Natural killer cell (primary cell): ENCODE measurements around the gene IFNLR1. TPM values are rescaled to one million over a fixed set of nuclear protein-coding genes. Genes with fewer than 3 reads are reported as not detected.
A peak's percentile ranks its signal among the peaks of the same experiment; 100 is the strongest.

ENCODE experiments used
- ATAC-seq, 3 donors: fragments of 150-1000 bp in 2 of 3; fragments of 200-7000 bp in 1 of 3; cut with Tn5 transposase; 1 replicate in 1 of 3; 2 replicates in 2 of 3; pipeline ENCODE4 v1.10.0; 2021; ENCODE audit warnings: mild to moderate bottlenecking in 2 of 3, moderate library complexity in 2 of 3
- DNase-seq, 2 donors: peaks; one replicate each; pipeline versions ENCODE4 v3.0.0 to v3.0.0-alpha.2; 2013 to 2021; ENCODE audit warnings: mixed read lengths in 1 of 2
- H3K27ac ChIP-seq: one replicate; pipeline ENCODE4 v1.5.1; 2013; ENCODE audit warnings: mild to moderate bottlenecking, low read length
- H3K27me3 ChIP-seq: one replicate; pipeline ENCODE4 v1.6.1; 2013; ENCODE audit warnings: low read length; ENCODE audit not compliant: control insufficient read depth, insufficient read depth
- H3K36me3 ChIP-seq: one replicate; pipeline ENCODE4 v1.6.1; 2013; ENCODE audit warnings: low read length; ENCODE audit not compliant: control insufficient read depth, insufficient read depth
- H3K4me1 ChIP-seq: one replicate; pipeline ENCODE4 v1.6.1; 2013; ENCODE audit warnings: low read length; ENCODE audit not compliant: control insufficient read depth, insufficient read depth
- H3K4me3 ChIP-seq: one replicate; pipeline ENCODE4 v1.5.1; 2013; ENCODE audit warnings: low read length
- H3K9me3 ChIP-seq: one replicate; pipeline ENCODE4 v1.6.1; 2013; ENCODE audit warnings: low read length; ENCODE audit not compliant: control insufficient read depth, insufficient read depth
- H3K27ac Mint-ChIP-seq, 2 donors: one replicate each; pipeline ENCODE4 v1.8.0; 2022; ENCODE audit warnings: mild to moderate bottlenecking in 2 of 2, mixed read lengths in 2 of 2, moderate library complexity in 1 of 2
- H3K27me3 Mint-ChIP-seq, 2 donors: one replicate each; pipeline ENCODE4 v1.8.0; 2022; ENCODE audit warnings: low read depth in 2 of 2, mixed read lengths in 2 of 2
- H3K36me3 Mint-ChIP-seq: one replicate; pipeline ENCODE4 v1.8.0; 2022; ENCODE audit warnings: mixed read lengths
- H3K4me1 Mint-ChIP-seq, 2 donors: one replicate each; pipeline ENCODE4 v1.8.0; 2022; ENCODE audit warnings: mixed read lengths in 2 of 2
- H3K4me3 Mint-ChIP-seq: one replicate; pipeline ENCODE4 v1.8.0; 2022; ENCODE audit warnings: mild to moderate bottlenecking, moderate library complexity, mixed read lengths
- H3K9me3 Mint-ChIP-seq, 2 donors: one replicate each; pipeline ENCODE4 v1.8.0; 2022; ENCODE audit warnings: mixed read lengths in 2 of 2
- CTCF ChIP-seq: fragments of 200-600 bp; IDR thresholded peaks from one replicate; pipeline ENCODE4 v1.8.0; 2022; ENCODE audit warnings: antibody characterized with exemption
- WGBS: methylation state at CpG from one replicate; pipeline ENCODE4 v1.1.7; 2013; ENCODE audit warnings: missing lambda C conversion rate; ENCODE audit not compliant: insufficient coverage; 5-methylcytosine and 5-hydroxymethylcytosine counted together
- intact Hi-C: fragments of 100-400 bp; cut with micrococcal nuclease; formaldehyde crosslinking; loops from one replicate; pipeline ENCODE4 v1.14.2; 2022
- total RNA-seq, 4 donors: library from RNA; stranded (reverse); fragments of 120-200 nt in 1 of 4; gene quantifications; one replicate each; pipeline versions ENCODE4 v1.2.3 to v1.2.4, GENCODE V29; 2013 to 2022

IFNLR1 gene
- total RNA-seq, 3 donors from 2014 or later (not counting 1 experiment from before 2014, with no cell fraction given): 0.07 to 2.5 (median 0.19) TPM

- no peak overlapping the region for H3K4me3 ChIP-seq
- intact Hi-C loops: loop anchor here (5.0 kb wide), 1 partner anchor 641 kb away; no protein-coding TSS in a partner anchor
- no peak overlapping the region for H3K27ac Mint-ChIP-seq
- WGBS: 85% methylated on average over 22 of the region's 22 CpGs
- H3K36me3 Mint-ChIP-seq: no peaks in the 10 kb centered on the region
- peaks cover 0 to 5% of the 10 kb centered on the region in 2 donors for H3K4me1 Mint-ChIP-seq
- H3K27me3 ChIP-seq: no peaks in the 10 kb centered on the region
- H3K36me3 ChIP-seq: no peaks in the 10 kb centered on the region
- no peaks in the 10 kb centered on the region for H3K9me3 ChIP-seq
- H3K27me3 Mint-ChIP-seq: peaks cover 16 to 17% of the 10 kb centered on the region in 2 donors
- H3K4me3 Mint-ChIP-seq: no peak overlapping the region
- no peak for ATAC-seq
- peaks cover 22% of the 10 kb centered on the region for H3K4me1 ChIP-seq
- H3K9me3 Mint-ChIP-seq: no peaks in the 10 kb centered on the region
- no peak for TF ChIP-seq CTCF
- no peak overlapping the region for H3K27ac ChIP-seq
- no peak for DNase-seq
Observed at GRCh38 chr1:24195874-24196273, 8.8 kb upstream of the IFNLR1 start.

GRCh38 chr1:24195136-24195535 lies 8.0 kb upstream of the IFNLR1 start:
- ATAC-seq: no peak
- intact Hi-C loops: loop anchor here (5.0 kb wide), 1 partner anchor 642 kb away; no protein-coding TSS in a partner anchor
- no peaks in the 10 kb centered on the region for H3K36me3 ChIP-seq

GRCh38 chr1:24193046-24193445 lies 6.0 kb upstream of the IFNLR1 start:
- Mint-ChIP-seq H3K36me3 (no peaks in the 10 kb centered on the region), H3K27ac (no peak overlapping the region), H3K9me3 (no peaks in the 10 kb centered on the region), H3K4me1 (peaks cover 6 to 12% of the 10 kb centered on the region in 2 donors), H3K4me3 (no peak overlapping the region), H3K27me3 (peaks cover 29% of the 10 kb centered on the region in 2 donors)
- Histone ChIP-seq H3K9me3 (no peaks in the 10 kb centered on the region), H3K27ac (no peak overlapping the region), H3K36me3 (no peaks in the 10 kb centered on the region), H3K4me3 (no peak overlapping the region), H3K4me1 (peaks cover 36% of the 10 kb centered on the region), H3K27me3 (no peaks in the 10 kb centered on the region)
- WGBS: 77% methylated on average over 4 of the region's 4 CpGs
- ATAC-seq: no peak
- intact Hi-C loops: no loop called here
- no peak for DNase-seq
- TF ChIP-seq CTCF: no peak

More at GRCh38 chr1:24195136-24195535, 8.0 kb upstream of the IFNLR1 start:
- Histone ChIP-seq H3K27me3 (no peaks in the 10 kb centered on the region), H3K4me1 (peaks cover 29% of the 10 kb centered on the region), H3K27ac (no peak overlapping the region), H3K9me3 (no peaks in the 10 kb centered on the region), H3K4me3 (no peak overlapping the region)
- Mint-ChIP-seq H3K4me1 (peaks cover 3 to 5% of the 10 kb centered on the region in 2 donors), H3K36me3 (no peaks in the 10 kb centered on the region), H3K27me3 (peaks cover 17 to 19% of the 10 kb centered on the region in 2 donors), H3K4me3 (no peak overlapping the region), H3K27ac (no peak overlapping the region), H3K9me3 (no peaks in the 10 kb centered on the region)
- no peak for TF ChIP-seq CTCF
- no peak for DNase-seq
- 40% methylated on average over 1 of the region's 2 CpGs for WGBS

- peaks cover 6 to 12% of the 10 kb centered on the region in 2 donors for H3K4me1 Mint-ChIP-seq
- TF ChIP-seq CTCF: no peak
- intact Hi-C loops: no loop called here
- H3K36me3 Mint-ChIP-seq: no peaks in the 10 kb centered on the region
- ATAC-seq: peak in 2 of 3 donors; percentile 43 to 48
- H3K27ac Mint-ChIP-seq: peak overlapping the region in 1 of 2 donors; percentile 1
- H3K9me3 Mint-ChIP-seq: no peaks in the 10 kb centered on the region
- DNase-seq: peak in 1 of 2 donors; percentile 33
- H3K27me3 ChIP-seq: peaks cover 2% of the 10 kb centered on the region
- peak overlapping the region; percentile 24 for H3K27ac ChIP-seq
- no peak overlapping the region for H3K4me3 Mint-ChIP-seq
- H3K4me1 ChIP-seq: peaks cover 42% of the 10 kb centered on the region
- 68% methylated on average over 5 of the region's 5 CpGs for WGBS
- peaks cover 27 to 29% of the 10 kb centered on the region in 2 donors for H3K27me3 Mint-ChIP-seq
- H3K36me3 ChIP-seq: no peaks in the 10 kb centered on the region
- no peaks in the 10 kb centered on the region for H3K9me3 ChIP-seq
- H3K4me3 ChIP-seq: no peak overlapping the region
Observed at GRCh38 chr1:24191860-24192259, 4.8 kb upstream of the IFNLR1 start.
